MCF 10A (cell line): ENCODE measurements around the gene HOPX. TPM values are rescaled to one million over a fixed set of nuclear protein-coding genes. Genes with fewer than 3 reads are reported as not detected.

Source experiments
- BruUV-seq: library from RNA; stranded (reverse); fragments of 400-500 nt; replicated peaks from 2 replicates; lab custom pipeline; 2021; lab: Mats Ljungman, UMichigan
- CTCF ChIA-PET: fragments of 300-600 bp; sonication (Branson Sonifier 250); formaldehyde crosslinking; extraction: SDS; loops from one replicate; lab custom pipeline; 2021; ENCODE audit warnings: antibody characterized with exemption, inconsistent platforms; lab: Yijun Ruan, JAX
- POLR2A ChIA-PET: fragments of 300-600, 350-650 bp; sonication (Branson Sonifier 250); formaldehyde crosslinking; extraction: SDS; loops from one replicate; lab custom pipeline; 2020; ENCODE audit warnings: antibody characterized with exemption, inconsistent platforms; lab: Yijun Ruan, JAX
- DNase-seq: peaks from one replicate; pipeline ENCODE4 v3.0.0-alpha.2; 2018; ENCODE audit not compliant: unreplicated experiment
- H3K27ac Mint-ChIP-seq: one replicate; pipeline ENCODE4 v1.8.0; 2022; ENCODE audit warnings: mild to moderate bottlenecking, low read depth, mixed read lengths; ENCODE audit not compliant: unreplicated experiment
- H3K27me3 Mint-ChIP-seq: one replicate; pipeline ENCODE4 v1.8.0; 2022; ENCODE audit warnings: mixed read lengths; ENCODE audit not compliant: insufficient read depth, unreplicated experiment
- H3K36me3 Mint-ChIP-seq: one replicate; pipeline ENCODE4 v1.8.0; 2022; ENCODE audit warnings: mild to moderate bottlenecking, moderate library complexity, mixed read lengths; ENCODE audit not compliant: insufficient read depth, unreplicated experiment
- H3K4me1 Mint-ChIP-seq: one replicate; pipeline ENCODE4 v1.8.0; 2022; ENCODE audit warnings: mixed read lengths; ENCODE audit not compliant: insufficient read depth, unreplicated experiment
- H3K4me3 Mint-ChIP-seq: one replicate; pipeline ENCODE4 v1.8.0; 2022; ENCODE audit warnings: mild to moderate bottlenecking, moderate library complexity, mixed read lengths; ENCODE audit not compliant: unreplicated experiment
- H3K9me3 Mint-ChIP-seq: one replicate; pipeline ENCODE4 v1.8.0; 2022; ENCODE audit warnings: mixed read lengths; ENCODE audit not compliant: unreplicated experiment
- CTCF ChIP-seq: fragments of 200-600 bp; IDR thresholded peaks from one replicate; pipeline ENCODE4 v1.8.0; 2022; ENCODE audit warnings: antibody characterized with exemption, mild to moderate bottlenecking; ENCODE audit not compliant: unreplicated experiment
- intact Hi-C: fragments of 100-400 bp; cut with micrococcal nuclease; formaldehyde crosslinking; loops from 2 replicates; pipeline ENCODE4 v1.14.1; 2022
- total RNA-seq: library from RNA; stranded (reverse); gene quantifications from 2 replicates; pipeline ENCODE4 v1.2.3, GENCODE V29; 2022

Gene HOPX
- total RNA-seq, 1 experiment from 2014 or later: not detected

GRCh38 chr4:56688094-56688647 lies 7.1 kb upstream of the HOPX start:
- POLR2A ChIA-PET: interaction anchor here (0.6 kb wide), 1 partner anchor 10 kb away, joined by 3 read pairs; no protein-coding TSS in a partner anchor
- Mint-ChIP-seq H3K36me3 (no peaks in the 10 kb centered on the region), H3K27me3 (no peaks in the 10 kb centered on the region), H3K9me3 (no peaks in the 10 kb centered on the region), H3K27ac (no peak overlapping the region), H3K4me3 (no peak overlapping the region), H3K4me1 (peaks cover 14% of the 10 kb centered on the region)
- TF ChIP-seq CTCF: no peak
- DNase-seq: no peak
- CTCF ChIA-PET: no interaction called here
- no TSS peak for BruUV-seq
- intact Hi-C loops: no loop called here

GRCh38 chr4:56686537-56687231 lies 5.6 kb upstream of the HOPX start:
- Mint-ChIP-seq H3K9me3 (no peaks in the 10 kb centered on the region), H3K27ac (no peak overlapping the region), H3K4me3 (no peak overlapping the region), H3K4me1 (peaks cover 20% of the 10 kb centered on the region), H3K27me3 (no peaks in the 10 kb centered on the region), H3K36me3 (no peaks in the 10 kb centered on the region)
- TF ChIP-seq CTCF: no peak
- POLR2A ChIA-PET: interaction anchor here (0.6 kb wide), 1 partner anchor 38 kb away, joined by 3 read pairs; no protein-coding TSS in a partner anchor
- BruUV-seq: no TSS peak
- intact Hi-C loops: no loop called here
- no peak for DNase-seq
- CTCF ChIA-PET: no interaction called here

GRCh38 chr4:56684320-56685050 lies 3.4 kb upstream of the HOPX start:
- DNase-seq: peak; percentile 68
- no peaks in the 10 kb centered on the region for H3K27me3 Mint-ChIP-seq

More at GRCh38 chr4:56684320-56685050, 3.4 kb upstream of the HOPX start:
- Mint-ChIP-seq H3K27ac (no peak overlapping the region), H3K4me1 (peaks cover 26% of the 10 kb centered on the region), H3K36me3 (no peaks in the 10 kb centered on the region), H3K9me3 (no peaks in the 10 kb centered on the region), H3K4me3 (no peak overlapping the region)
- intact Hi-C loops: no loop called here
- ChIA-PET CTCF (interaction anchor here (0.6 kb wide), 2 partner anchors 13 to 20 kb away, joined by 3 read pairs; no protein-coding TSS in a partner anchor), POLR2A (interaction anchor here (0.9 kb wide), 1 partner anchor 115 kb away, joined by 3 read pairs; no protein-coding TSS in a partner anchor)
- BruUV-seq: no TSS peak
- TF ChIP-seq CTCF: no peak
